Uterus (tissue), 4 donors: ENCODE results near the gene HLA-DPA1. TPM values are rescaled to one million over a fixed set of nuclear protein-coding genes. Genes with fewer than 3 reads are reported as not detected.

Experiments
- DNase-seq, 2 donors: peaks; one replicate each; pipeline ENCODE4 v3.0.0-alpha.2; 2019 to 2020
- H3K27ac ChIP-seq, 2 donors: fragments of 200-600 bp; sonication (generic); 1 replicate in 1 of 2; 2 replicates in 1 of 2; pipeline ENCODE4 v1.5.1; 2016 to 2018
- H3K27me3 ChIP-seq, 2 donors: fragments of 200-600 bp; sonication (generic); one replicate each; pipeline ENCODE4 v1.5.1; 2018 to 2019; ENCODE audit warnings: control low read depth in 1 of 2
- H3K36me3 ChIP-seq, 2 donors: fragments of 200-600 bp; sonication (generic); one replicate each; pipeline ENCODE4 v1.5.1; 2019; ENCODE audit warnings: control low read depth in 1 of 2
- H3K4me1 ChIP-seq, 2 donors: fragments of 200-600 bp; sonication (generic); one replicate each; pipeline ENCODE4 v1.5.1; 2018 to 2019; ENCODE audit warnings: control low read depth in 1 of 2
- H3K4me3 ChIP-seq, 2 donors: fragments of 200-600 bp; sonication (generic); 1 replicate in 1 of 2; 2 replicates in 1 of 2; pipeline ENCODE4 v1.5.1; 2018 to 2019; ENCODE audit warnings: mild to moderate bottlenecking in 1 of 2
- H3K9me3 ChIP-seq, 2 donors: fragments of 200-600 bp; sonication (generic); one replicate each; pipeline ENCODE4 v1.5.1; 2019; ENCODE audit warnings: control low read depth in 1 of 2
- CTCF ChIP-seq, 4 experiments: fragments of 200-600 bp in 2 of 4; fragments of 450-650 bp in 2 of 4; sonication (generic) in 2 of 4; IDR thresholded peaks; one replicate each; pipeline ENCODE4 v1.5.1; 2016 to 2019; ENCODE audit warnings: antibody characterized with exemption in 4 of 4, mild to moderate bottlenecking in 2 of 4, moderate library complexity in 1 of 4
- POLR2A ChIP-seq, 2 donors: fragments of 450-650 bp; IDR thresholded peaks; one replicate each; pipeline ENCODE4 v1.6.1; 2016; ENCODE audit warnings: antibody characterized with exemption in 2 of 2, mild to moderate bottlenecking in 1 of 2, moderate library complexity in 1 of 2
- intact Hi-C: fragments of 100-400 bp; cut with DNase I; formaldehyde crosslinking; loops from one replicate; pipeline ENCODE4 v1.15.1; 2023; ENCODE audit warnings: low total_unique reads
- total RNA-seq, 4 donors: library from RNA; depleted of rRNA in 3 of 4; stranded (reverse); fragments of >200 nt in 3 of 4; gene quantifications; one replicate each; pipeline versions ENCODE4 v1.1.0 to v1.2.4, GENCODE V29; 2014 to 2023
- donor health status: DM: yes; HTN: yes; CAD: no.

The HLA-DPA1 gene
- total RNA-seq, 4 donors from 2014 or later = 48.0 to 187 (median 135) TPM

GRCh38 chr6:33049323-33050013 lies 24.0 kb downstream of the HLA-DPA1 start:
- Histone ChIP-seq H3K36me3 (no peaks in the 10 kb centered on the region), H3K27ac (no peak overlapping the region), H3K9me3 (no peaks in the 10 kb centered on the region), H3K27me3 (no peaks in the 10 kb centered on the region), H3K4me1 (no peaks in the 10 kb centered on the region), H3K4me3 (no peak overlapping the region)
- TF ChIP-seq CTCF (IDR thresholded peaks at IDR 0.05) (no peak), POLR2A (IDR thresholded peaks at IDR 0.05) (no peak)
- intact Hi-C loops = no loop called here
- no peak for DNase-seq

GRCh38 chr6:33040157-33040556 lies 33.3 kb downstream of the HLA-DPA1 start:
- no peaks in the 10 kb centered on the region for H3K27me3 ChIP-seq
- no peak overlapping the region for H3K27ac ChIP-seq
- intact Hi-C loops = no loop called here
- no peak for DNase-seq
- no peak for TF ChIP-seq POLR2A (IDR thresholded peaks at IDR 0.05)
- no peak for TF ChIP-seq CTCF (IDR thresholded peaks at IDR 0.05)
- H3K36me3 ChIP-seq = no peaks in the 10 kb centered on the region
- no peaks in the 10 kb centered on the region for H3K9me3 ChIP-seq
- no peaks in the 10 kb centered on the region for H3K4me1 ChIP-seq
- no peak overlapping the region for H3K4me3 ChIP-seq

GRCh38 chr6:33036535-33036934 lies 36.9 kb downstream of the HLA-DPA1 start:
- intact Hi-C loops = no loop called here
- Histone ChIP-seq H3K4me1 (no peaks in the 10 kb centered on the region), H3K9me3 (no peaks in the 10 kb centered on the region), H3K36me3 (no peaks in the 10 kb centered on the region), H3K4me3 (no peak overlapping the region), H3K27ac (no peak overlapping the region), H3K27me3 (no peaks in the 10 kb centered on the region)
- TF ChIP-seq POLR2A (IDR thresholded peaks at IDR 0.05) = no peak
- no peak for TF ChIP-seq CTCF (IDR thresholded peaks at IDR 0.05)
- DNase-seq = no peak

- Histone ChIP-seq H3K36me3 (no peaks in the 10 kb centered on the region), H3K27me3 (no peaks in the 10 kb centered on the region), H3K4me3 (no peak overlapping the region), H3K27ac (no peak overlapping the region), H3K4me1 (no peaks in the 10 kb centered on the region), H3K9me3 (no peaks in the 10 kb centered on the region)
- no peak for DNase-seq
- TF ChIP-seq CTCF (IDR thresholded peaks at IDR 0.05) (no peak), POLR2A (IDR thresholded peaks at IDR 0.05) (no peak)
- intact Hi-C loops = no loop called here
Observed at GRCh38 chr6:33034554-33034953, 38.9 kb downstream of the HLA-DPA1 start.

- no peaks in the 10 kb centered on the region for H3K4me1 ChIP-seq
- no peaks in the 10 kb centered on the region for H3K9me3 ChIP-seq
- H3K36me3 ChIP-seq = no peaks in the 10 kb centered on the region
- no peak for DNase-seq
- peak overlapping the region; percentile 62 to 71 for H3K27ac ChIP-seq
- no peaks in the 10 kb centered on the region for H3K27me3 ChIP-seq
- H3K4me3 ChIP-seq = no peak overlapping the region
- intact Hi-C loops = no loop called here
- TF ChIP-seq POLR2A (IDR thresholded peaks at IDR 0.05) = no peak
- TF ChIP-seq CTCF (IDR thresholded peaks at IDR 0.05) = no peak
Observed at GRCh38 chr6:33030245-33030644, 43.2 kb downstream of the HLA-DPA1 start.
